H9 (cell line): ENCODE results near the gene TRNP1. TPM values are rescaled to one million over a fixed set of nuclear protein-coding genes. Genes with fewer than 3 reads are reported as not detected.

ENCODE experiments used
- DNase-seq: peaks from one replicate; pipeline ENCODE4 v3.0.0-alpha.2; 2017
- H2AFZ ChIP-seq: one replicate; pipeline ENCODE4 v1.6.1; 2013; ENCODE audit warnings: mild to moderate bottlenecking, low read length, control low read depth, moderate library complexity
- H2AK5ac ChIP-seq: 2 replicates; pipeline ENCODE4 v1.6.1; 2013; ENCODE audit warnings: low read length, control low read depth, mixed read lengths; ENCODE audit not compliant: insufficient read length
- H2BK120ac ChIP-seq: one replicate; pipeline ENCODE4 v1.6.1; 2013; ENCODE audit warnings: low read depth, mild to moderate bottlenecking, low read length, control low read depth, inconsistent platforms; ENCODE audit not compliant: poor library complexity, severe bottlenecking
- H2BK12ac ChIP-seq: 2 replicates; pipeline ENCODE4 v1.6.1; 2013; ENCODE audit warnings: low read length, control low read depth, mixed read lengths, low read depth; ENCODE audit not compliant: insufficient read length
- H2BK15ac ChIP-seq: 2 replicates; pipeline ENCODE4 v1.6.1; 2013; ENCODE audit warnings: low read depth, low read length, control low read depth
- H2BK20ac ChIP-seq: one replicate; pipeline ENCODE4 v1.6.1; 2013; ENCODE audit warnings: low read depth, mild to moderate bottlenecking, low read length, control low read depth, inconsistent platforms; ENCODE audit not compliant: poor library complexity, severe bottlenecking
- H2BK5ac ChIP-seq: 2 replicates; pipeline ENCODE4 v1.6.1; 2013; ENCODE audit warnings: low read length, control low read depth, mixed read lengths; ENCODE audit not compliant: insufficient read length
- H3K14ac ChIP-seq: 2 replicates; pipeline ENCODE4 v1.6.1; 2013; ENCODE audit warnings: low read length, control low read depth; ENCODE audit not compliant: insufficient read depth
- H3K18ac ChIP-seq: 2 replicates; pipeline ENCODE4 v1.6.1; 2013; ENCODE audit warnings: low read depth, mild to moderate bottlenecking, mixed read lengths, low read length, control low read depth; ENCODE audit not compliant: insufficient read length
- H3K23ac ChIP-seq: 2 replicates; pipeline ENCODE4 v1.6.1; 2013; ENCODE audit warnings: low read length, control low read depth, mixed read lengths, low read depth; ENCODE audit not compliant: insufficient read length
- H3K23me2 ChIP-seq: 2 replicates; pipeline ENCODE4 v1.6.1; 2013; ENCODE audit warnings: low read depth, mild to moderate bottlenecking, mixed read lengths, low read length, control low read depth; ENCODE audit not compliant: insufficient read length, poor library complexity, severe bottlenecking
- H3K27ac ChIP-seq: 2 replicates; pipeline ENCODE4 v1.5.1; 2013; ENCODE audit warnings: low read length, control low read depth, mixed read lengths, low read depth; ENCODE audit not compliant: insufficient read length
- H3K27me3 ChIP-seq: 2 replicates; pipeline ENCODE4 v1.6.1; 2013; ENCODE audit warnings: low read length, control low read depth, inconsistent platforms; ENCODE audit not compliant: insufficient read depth
- H3K4ac ChIP-seq: 2 replicates; pipeline ENCODE4 v1.6.1; 2013; ENCODE audit warnings: low read depth, mild to moderate bottlenecking, control low read depth, inconsistent platforms, low read length, moderate library complexity
- H3K4me1 ChIP-seq: 2 replicates; pipeline ENCODE4 v1.6.1; 2013; ENCODE audit warnings: low read length, control low read depth, inconsistent platforms; ENCODE audit not compliant: insufficient read depth
- H3K4me2 ChIP-seq: 2 replicates; pipeline ENCODE4 v1.6.1; 2013; ENCODE audit warnings: low read length, control low read depth, mixed read lengths; ENCODE audit not compliant: insufficient read length, insufficient read depth
- H3K56ac ChIP-seq: 2 replicates; pipeline ENCODE4 v1.6.1; 2013; ENCODE audit warnings: low read depth, mild to moderate bottlenecking, mixed read lengths, low read length, control low read depth; ENCODE audit not compliant: insufficient read length
- H3K79me1 ChIP-seq: 2 replicates; pipeline ENCODE4 v1.6.1; 2013; ENCODE audit warnings: low read depth, mild to moderate bottlenecking, moderate library complexity, low read length, control low read depth, inconsistent platforms; ENCODE audit not compliant: insufficient read depth, poor library complexity, severe bottlenecking
- H3K79me2 ChIP-seq: 2 replicates; pipeline ENCODE4 v1.6.1; 2013; ENCODE audit warnings: low read length, control low read depth, inconsistent platforms; ENCODE audit not compliant: insufficient read depth
- H3K9ac ChIP-seq: 2 replicates; pipeline ENCODE4 v1.6.1; 2013; ENCODE audit warnings: low read length, control low read depth, mixed read lengths; ENCODE audit not compliant: insufficient read length; ENCODE audit errors: extremely low read depth
- H3K9me3 ChIP-seq: one replicate; pipeline ENCODE4 v1.6.1; 2013; ENCODE audit warnings: low read depth, low read length, inconsistent platforms; ENCODE audit not compliant: control insufficient read depth
- H3T11ph ChIP-seq: one replicate; pipeline ENCODE4 v1.6.1; 2013; ENCODE audit warnings: mild to moderate bottlenecking, low read length, control low read depth, inconsistent platforms
- H4K20me1 ChIP-seq: one replicate; pipeline ENCODE4 v1.6.1; 2013; ENCODE audit not compliant: control insufficient read depth, insufficient read length, insufficient read depth
- H4K5ac ChIP-seq: 2 replicates; pipeline ENCODE4 v1.6.1; 2013; ENCODE audit warnings: low read depth, mild to moderate bottlenecking, mixed read lengths, low read length, control low read depth; ENCODE audit not compliant: insufficient read length
- H4K8ac ChIP-seq: replicated peaks from 2 replicates; pipeline ENCODE4 v1.6.1; 2013; ENCODE audit warnings: low read length, control low read depth, mixed read lengths, low read depth; ENCODE audit not compliant: insufficient read length
- H4K91ac ChIP-seq: 2 replicates; pipeline ENCODE4 v1.6.1; 2013; ENCODE audit warnings: low read depth, mild to moderate bottlenecking, moderate library complexity, mixed read lengths, low read length, control low read depth; ENCODE audit not compliant: insufficient read length
- H3K27ac Mint-ChIP-seq, 3 experiments: 2 replicates in 2 of 3; 3 replicates in 1 of 3; pipeline ENCODE4 v1.8.0; 2020 to 2021; ENCODE audit warnings: mixed read lengths in 3 of 3, mild to moderate bottlenecking in 1 of 3, moderate library complexity in 1 of 3
- H3K27me3 Mint-ChIP-seq: 2 replicates; pipeline ENCODE4 v1.8.0; 2021; ENCODE audit warnings: low read depth, mild to moderate bottlenecking, moderate library complexity, mixed read lengths
- H3K36me3 Mint-ChIP-seq, 3 experiments: 2 replicates in 2 of 3; 3 replicates in 1 of 3; pipeline ENCODE4 v1.8.0; 2020 to 2021; ENCODE audit warnings: low read depth in 3 of 3, mixed read lengths in 3 of 3; ENCODE audit not compliant: insufficient read depth in 1 of 3
- H3K4me1 Mint-ChIP-seq, 2 experiments: 2 replicates each; pipeline ENCODE4 v1.8.0; 2020; ENCODE audit warnings: mixed read lengths in 2 of 2
- H3K4me3 Mint-ChIP-seq, 2 experiments: 2 replicates in 1 of 2; 3 replicates in 1 of 2; pipeline ENCODE4 v1.8.0; 2020 to 2021; ENCODE audit warnings: mild to moderate bottlenecking in 2 of 2, mixed read lengths in 2 of 2, moderate library complexity in 1 of 2
- H3K9me3 Mint-ChIP-seq, 2 experiments: 2 replicates in 1 of 2; 3 replicates in 1 of 2; pipeline ENCODE4 v1.8.0; 2020; ENCODE audit warnings: mild to moderate bottlenecking in 2 of 2, mixed read lengths in 2 of 2, moderate library complexity in 1 of 2
- CTCF ChIP-seq: fragments of 200-600 bp; sonication (generic); conservative IDR thresholded peaks from 3 replicates; pipeline ENCODE4 v1.8.0; 2021; ENCODE audit warnings: antibody characterized with exemption, mild to moderate bottlenecking
- WGBS: extraction: QIAGEN DNeasy Blood & Tissue Kit; methylation state at CpG from one replicate; pipeline ENCODE4 v1.1.7; 2013; ENCODE audit warnings: missing lambda C conversion rate, low lambda C conversion rate, mixed read lengths; ENCODE audit not compliant: insufficient read length; ENCODE audit errors: extremely low coverage; 5-methylcytosine and 5-hydroxymethylcytosine counted together
- total RNA-seq: library from RNA; stranded (reverse); gene quantifications from 2 replicates; pipeline ENCODE4 v1.2.1, GENCODE V29; 2021

The TRNP1 gene
- total RNA-seq, 1 experiment from 2014 or later: 39.0 TPM

DNA sequence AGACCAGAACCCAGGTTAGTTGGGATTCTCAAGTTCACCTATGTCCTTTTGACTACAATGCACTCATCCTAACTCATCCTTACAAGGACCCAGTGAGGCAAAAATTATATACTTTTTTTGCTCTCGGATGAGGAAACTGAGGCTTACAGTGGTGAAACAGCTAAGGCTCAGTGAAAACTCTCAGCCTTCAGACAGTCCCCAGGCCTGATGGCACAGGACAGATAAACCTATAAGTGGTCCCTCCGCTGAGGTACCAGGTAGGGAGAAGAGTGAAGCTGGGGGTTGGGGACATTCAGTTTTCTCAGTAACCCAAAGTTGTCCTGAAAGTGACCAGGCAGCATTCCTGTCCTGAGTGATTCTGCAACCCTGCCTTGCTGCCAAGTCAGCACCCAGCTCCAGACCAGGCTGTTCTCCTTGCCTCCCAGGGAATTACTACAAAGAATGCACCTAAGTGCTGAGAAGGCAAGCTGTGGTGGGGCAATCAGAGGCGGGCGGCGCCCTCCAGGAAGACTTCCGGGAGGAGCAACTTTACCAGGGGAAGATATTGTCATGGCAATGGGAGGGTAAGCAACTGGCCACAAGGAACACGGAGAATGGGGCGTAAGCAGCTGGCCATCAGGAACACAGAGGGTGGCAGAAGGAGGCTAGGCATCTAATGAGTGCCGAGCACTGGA, 14.6 kb downstream of the TRNP1 start:
- peak overlapping the region; percentile 55 for H2BK5ac ChIP-seq
- H3K9ac ChIP-seq: peak overlapping the region; percentile 53
- peak; percentile 89 for DNase-seq
- H3T11ph ChIP-seq: peak overlapping the region; percentile 21
- peak overlapping the region; percentile 94 to 97 (median 95) for H3K27ac Mint-ChIP-seq
- peak overlapping the region; percentile 80 for H3K18ac ChIP-seq
- H2BK12ac ChIP-seq: no peak overlapping the region
- no peaks in the 10 kb centered on the region for H3K9me3 ChIP-seq
- H4K20me1 ChIP-seq: no peaks in the 10 kb centered on the region
- no peak overlapping the region for H2BK15ac ChIP-seq
- peaks cover 4% of the 10 kb centered on the region for H3K79me1 ChIP-seq
- no peak overlapping the region for H2AFZ ChIP-seq
- WGBS: no CpG with 5 or more reads among the region's 9 CpGs
- H3K4ac ChIP-seq: no peak overlapping the region; the same call in 1 of the 2 replicates
- H3K14ac ChIP-seq: peak overlapping the region; percentile 18; the same call in 1 of the 2 replicates
- H3K4me3 Mint-ChIP-seq: peak overlapping the region; percentile 50 to 69
- no peak overlapping the region for H4K8ac ChIP-seq
- no peaks in the 10 kb centered on the region; the same call in 1 of the 2 replicates for H3K27me3 Mint-ChIP-seq
- H3K4me1 ChIP-seq: peaks cover 22% of the 10 kb centered on the region
- no peak overlapping the region for H4K91ac ChIP-seq
- peaks cover 24 to 65% (median 37%) of the 10 kb centered on the region in 3 experiments for H3K36me3 Mint-ChIP-seq
- no peak overlapping the region for H2BK20ac ChIP-seq
- H3K56ac ChIP-seq: no peak overlapping the region
- no peak overlapping the region for H2AK5ac ChIP-seq
- H3K27ac ChIP-seq: peak overlapping the region; percentile 97
- H3K23ac ChIP-seq: no peak overlapping the region
- H2BK120ac ChIP-seq: no peak overlapping the region
- H3K79me2 ChIP-seq: peaks cover 35% of the 10 kb centered on the region
- peaks cover 28% of the 10 kb centered on the region for H3K23me2 ChIP-seq
- peak overlapping the region; percentile 56 for H4K5ac ChIP-seq
- H3K4me1 Mint-ChIP-seq: peaks cover 67 to 77% of the 10 kb centered on the region in 2 experiments
- H3K27me3 ChIP-seq: no peaks in the 10 kb centered on the region
- no peak for TF ChIP-seq CTCF
- H3K9me3 Mint-ChIP-seq: no peaks in the 10 kb centered on the region; a peak in 1 of 5 replicates
- H3K4me2 ChIP-seq: peak overlapping the region; percentile 64
